ENCODE data around the gene GNA14.
"Not testable (repeated sequence)": the region's sequence is repeated elsewhere in the genome, so short reads cannot be mapped to it uniquely, and the experiment has no call there.

GNA14 gene

GRCh38 chr9:77489405-77490163 lies 158.5 kb downstream of the GNA14 start:
- not testable (repeated sequence) for DNase-seq (ENCODE audit: low read depth)

- DNase-seq (ENCODE audit: low read depth) = no peak
These were observed 159.5 kb downstream of the GNA14 start for GRCh38 chr9:77488439-77489126.

GRCh38 chr9:77486968-77487367 lies 161.2 kb downstream of the GNA14 start:
- DNase-seq (ENCODE audit: low read depth) = no peak

GRCh38 chr9:77486463-77486862 lies 161.7 kb downstream of the GNA14 start:
- no peak for DNase-seq (ENCODE audit: low read depth)

GRCh38 chr9:77475641-77476473 lies 172.3 kb downstream of the GNA14 start:
- DNase-seq (ENCODE audit: low read depth) = no peak

GRCh38 chr9:77474936-77475335 lies 173.2 kb downstream of the GNA14 start:
- no peak for DNase-seq (ENCODE audit: low read depth)

GRCh38 chr9:77472646-77473045 lies 175.5 kb downstream of the GNA14 start:
- no peak for DNase-seq (ENCODE audit: low read depth)

GRCh38 chr9:77471572-77471971 lies 176.6 kb downstream of the GNA14 start:
- DNase-seq (ENCODE audit: low read depth) = no peak

GRCh38 chr9:77469515-77470231 lies 178.4 kb downstream of the GNA14 start:
- DNase-seq (ENCODE audit: low read depth) = no peak

GRCh38 chr9:77464661-77465060 lies 183.5 kb downstream of the GNA14 start:
- no peak for DNase-seq (ENCODE audit: low read depth)

GRCh38 chr9:77463151-77463550 lies 185.0 kb downstream of the GNA14 start:
- no peak for DNase-seq (ENCODE audit: low read depth)

GRCh38 chr9:77462066-77462465 lies 186.1 kb downstream of the GNA14 start:
- no peak for DNase-seq (ENCODE audit: low read depth)

GRCh38 chr9:77460938-77461337 lies 187.2 kb downstream of the GNA14 start:
- DNase-seq (ENCODE audit: low read depth) = no peak

GRCh38 chr9:77457916-77458592 lies 190.1 kb downstream of the GNA14 start:
- no peak for DNase-seq (ENCODE audit: low read depth)

- no peak for DNase-seq (ENCODE audit: low read depth)
These were observed 191.2 kb downstream of the GNA14 start for GRCh38 chr9:77456829-77457437.

- DNase-seq (ENCODE audit: low read depth) = no peak
These were observed 192.7 kb downstream of the GNA14 start for GRCh38 chr9:77455312-77455927.

- no peak for DNase-seq (ENCODE audit: low read depth)
These were observed 193.5 kb downstream of the GNA14 start for GRCh38 chr9:77454663-77455062.

- DNase-seq (ENCODE audit: low read depth) = no peak
These were observed 194.1 kb downstream of the GNA14 start for GRCh38 chr9:77453825-77454647.

GRCh38 chr9:77451507-77451906 lies 196.6 kb downstream of the GNA14 start:
- no peak for DNase-seq (ENCODE audit: low read depth)

- DNase-seq (ENCODE audit: low read depth) = no peak
These were observed 198.0 kb downstream of the GNA14 start for GRCh38 chr9:77450085-77450475.

Data from non-pigmented ciliary epithelial cell (primary cell).